NCI-H510A (cell line): Measurements from ENCODE around the gene ERAS.
"Not testable (repeated sequence)": the region's sequence is repeated elsewhere in the genome, so short reads cannot be mapped to it uniquely, and the experiment has no call there.

Experiments
- DNase-seq: peaks from one replicate; lab custom pipeline; 2025; lab: John Stamatoyannopoulos, UW

The ERAS gene

GRCh38 chrX:48798318-48798717, 28.0 kb upstream of the ERAS start:
- DNase-seq = no peak

GRCh38 chrX:48800574-48801279, 25.6 kb upstream of the ERAS start:
- DNase-seq = no peak

- peak; percentile 97 for DNase-seq
Measured at GRCh38 chrX:48801280-48802088, 24.8 kb upstream of the ERAS start, which contains the start of gene HDAC6. Gene HDAC6, plus strand, starts transcription at chrX:48802067. Its CDS starts 626 bp downstream, at chrX:48802693.

- DNase-seq = peak; percentile 62
Measured at GRCh38 chrX:48802089-48802904, 24.0 kb upstream of the ERAS start.

GRCh38 chrX:48802905-48803200, 23.5 kb upstream of the ERAS start:
- no peak for DNase-seq

GRCh38 chrX:48806081-48806480, 20.2 kb upstream of the ERAS start:
- no peak for DNase-seq

- DNase-seq = no peak
Measured at GRCh38 chrX:48813644-48814043, 12.7 kb upstream of the ERAS start.

- DNase-seq = no peak
Measured at GRCh38 chrX:48814722-48815121, 11.6 kb upstream of the ERAS start.

- DNase-seq = no peak
Measured at GRCh38 chrX:48815266-48815665, 11.0 kb upstream of the ERAS start.

- no peak for DNase-seq
Measured at GRCh38 chrX:48816014-48816810, 10.1 kb upstream of the ERAS start.

GRCh38 chrX:48818098-48818497, 8.2 kb upstream of the ERAS start:
- DNase-seq = no peak

- DNase-seq = no peak
Measured at GRCh38 chrX:48818866-48819265, 7.4 kb upstream of the ERAS start.

GRCh38 chrX:48819394-48819793, 6.9 kb upstream of the ERAS start:
- DNase-seq = not testable (repeated sequence)

GRCh38 chrX:48823053-48823452, 3.3 kb upstream of the ERAS start:
- no peak for DNase-seq

- no peak for DNase-seq
Measured at GRCh38 chrX:48824066-48824465, 2.2 kb upstream of the ERAS start.

GRCh38 chrX:48826876-48827653, 752 bp downstream of the ERAS start:
- DNase-seq = no peak

GRCh38 chrX:48827654-48827968, 1.3 kb downstream of the ERAS start:
- DNase-seq = no peak

GRCh38 chrX:48829016-48829735, 2.9 kb downstream of the ERAS start:
- no peak for DNase-seq

- DNase-seq = no peak
Measured at GRCh38 chrX:48831136-48831908, 5.0 kb downstream of the ERAS start.

- DNase-seq = no peak
Measured at GRCh38 chrX:48831909-48832291, 5.6 kb downstream of the ERAS start.
